ENCODE data around the gene WDR26.
A peak's percentile ranks its signal among the peaks of the same experiment; 100 is the strongest.
"Not testable (repeated sequence)": the region's sequence is repeated elsewhere in the genome, so short reads cannot be mapped to it uniquely, and the experiment has no call there.

Gene WDR26

GRCh38 chr1:224343679-224344078, 90.9 kb downstream of the WDR26 start:
- FAIRE-seq: peak; percentile 54

- not testable (repeated sequence) for FAIRE-seq
These were observed 93.9 kb downstream of the WDR26 start for GRCh38 chr1:224340453-224341384.

GRCh38 chr1:224339442-224340033, 95.1 kb downstream of the WDR26 start:
- FAIRE-seq: no peak

- FAIRE-seq: no peak
These were observed 96.3 kb downstream of the WDR26 start for GRCh38 chr1:224338150-224338838.

Data from TTC549 (cell line).